ENCODE data around the gene TMTC1.
"Not testable (repeated sequence)": the region's sequence is repeated elsewhere in the genome, so short reads cannot be mapped to it uniquely, and the experiment has no call there.

TMTC1 gene

GRCh38 chr12:29656762-29657538 lies 126.8 kb downstream of the TMTC1 start:
- no peak for DNase-seq

- DNase-seq, result no peak
Observed at GRCh38 chr12:29655861-29656260, 127.9 kb downstream of the TMTC1 start.

GRCh38 chr12:29653286-29653685 lies 130.5 kb downstream of the TMTC1 start:
- DNase-seq, result no peak

GRCh38 chr12:29650371-29650770 lies 133.4 kb downstream of the TMTC1 start:
- no peak for DNase-seq

GRCh38 chr12:29649722-29650121 lies 134.0 kb downstream of the TMTC1 start:
- DNase-seq, result no peak

- DNase-seq, result no peak
Observed at GRCh38 chr12:29644536-29645162, 139.1 kb downstream of the TMTC1 start.

- no peak for DNase-seq
Observed at GRCh38 chr12:29640589-29641345, 143.0 kb downstream of the TMTC1 start.

GRCh38 chr12:29639893-29640495 lies 143.7 kb downstream of the TMTC1 start:
- no peak for DNase-seq

- no peak for DNase-seq
Observed at GRCh38 chr12:29638528-29638927, 145.2 kb downstream of the TMTC1 start.

- DNase-seq, result no peak
Observed at GRCh38 chr12:29634057-29634456, 149.7 kb downstream of the TMTC1 start.

- not testable (repeated sequence) for DNase-seq
Observed at GRCh38 chr12:29630164-29630563, 153.6 kb downstream of the TMTC1 start.

GRCh38 chr12:29627221-29627620 lies 156.5 kb downstream of the TMTC1 start:
- DNase-seq, result no peak

GRCh38 chr12:29625359-29625953 lies 158.3 kb downstream of the TMTC1 start:
- DNase-seq, result no peak

GRCh38 chr12:29622251-29622650 lies 161.5 kb downstream of the TMTC1 start:
- DNase-seq, result no peak

GRCh38 chr12:29620030-29620429 lies 163.7 kb downstream of the TMTC1 start:
- no peak for DNase-seq

- DNase-seq, result no peak
Observed at GRCh38 chr12:29617407-29617803, 166.3 kb downstream of the TMTC1 start.

GRCh38 chr12:29616664-29617406 lies 166.9 kb downstream of the TMTC1 start:
- no peak for DNase-seq

GRCh38 chr12:29614694-29615325 lies 168.9 kb downstream of the TMTC1 start:
- no peak for DNase-seq

- DNase-seq, result no peak
Observed at GRCh38 chr12:29612912-29613311, 170.8 kb downstream of the TMTC1 start.

GRCh38 chr12:29611906-29612305 lies 171.8 kb downstream of the TMTC1 start:
- peak; percentile 17 for DNase-seq

- DNase-seq, result no peak
Observed at GRCh38 chr12:29610473-29611170, 173.1 kb downstream of the TMTC1 start.

Measured in NCI-H1092 treated with DMSO at 0.1 percent for 48 hours (cell line).